ENCODE results near the gene ATRAID.

ATRAID gene

DNA sequence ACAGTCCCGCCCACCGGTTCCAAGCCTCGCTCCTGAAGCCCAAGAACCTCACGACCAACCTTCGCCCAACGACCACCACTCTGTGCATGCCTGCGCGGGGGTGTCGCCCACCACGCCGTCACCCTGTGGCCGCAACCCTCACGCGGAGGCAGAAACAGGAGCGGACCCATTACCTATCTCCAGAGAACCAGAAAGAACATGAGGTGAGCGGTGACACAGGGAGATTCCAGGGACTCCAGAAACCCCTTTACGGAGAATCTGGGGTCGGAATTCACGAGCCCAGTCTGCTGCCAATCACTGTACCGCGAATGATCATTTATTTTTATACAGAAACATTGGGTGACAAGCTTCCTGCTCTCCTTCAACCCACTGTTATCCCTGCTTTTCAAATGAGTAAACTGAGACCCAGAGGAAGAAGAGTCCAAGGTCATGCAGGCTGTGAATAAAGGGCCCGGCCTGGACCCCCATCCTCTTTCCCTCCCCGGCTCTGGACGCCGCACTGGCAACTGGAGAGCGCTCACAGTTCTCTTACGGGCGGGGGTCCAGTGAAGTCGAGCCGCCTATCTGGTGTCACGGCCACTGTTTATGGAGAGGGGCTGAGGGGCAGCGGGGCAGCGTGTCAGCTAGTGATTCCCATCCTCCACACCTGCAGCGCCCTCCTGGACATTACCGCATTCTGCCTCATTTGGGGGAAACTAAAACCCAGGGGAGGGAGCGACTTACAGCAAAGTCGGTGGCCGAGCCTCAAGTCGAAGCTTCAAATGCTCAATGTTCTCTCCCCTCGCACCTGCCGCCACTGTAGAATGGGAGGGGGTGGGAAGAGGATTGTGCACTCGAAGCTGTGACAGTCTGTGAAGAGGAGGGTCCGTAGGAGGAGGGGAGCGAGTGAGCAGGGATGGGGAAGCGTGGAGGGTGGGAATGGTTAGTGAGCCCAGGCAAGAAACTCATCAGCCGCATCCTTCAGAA lies 51.7 kb downstream of the ATRAID start:
- Histone ChIP-seq H3K36me3 (ENCODE audit: insufficient read depth, low read length) (no peaks in the 10 kb centered on the region), H3K9me2 (ENCODE audit: low read depth, low read length) (no peaks in the 10 kb centered on the region), H3K4me2 (ENCODE audit: low read length) (peak overlapping the region; percentile 74), H3F3A (ENCODE audit: insufficient read depth, low read length) (no peaks in the 10 kb centered on the region), H3K9ac (ENCODE audit: low read length) (no peak overlapping the region), H3K27ac (ENCODE audit: low read depth, low read length, poor library complexity, severe bottlenecking) (no peak overlapping the region), H4K20me1 (ENCODE audit: insufficient read depth, low read length) (no peaks in the 10 kb centered on the region), H3K9me3 (ENCODE audit: low read length) (no peaks in the 10 kb centered on the region), H3K79me2 (ENCODE audit: insufficient read depth, low read length) (no peaks in the 10 kb centered on the region), H2AFZ (ENCODE audit: low read length) (no peak overlapping the region), H3K4me1 (ENCODE audit: insufficient read depth, low read length, severe bottlenecking) (peaks cover 20% of the 10 kb centered on the region), H3K4me3 (ENCODE audit: low read depth, low read length, poor library complexity, severe bottlenecking) (peak overlapping the region; percentile 52), H3K27me3 (ENCODE audit: insufficient read depth, low read length) (peaks cover 21% of the 10 kb centered on the region)
- TF ChIP-seq EZH2 (IDR thresholded peaks at IDR 0.05; ENCODE audit: borderline replicate concordance, low read length): no peak
- TF ChIP-seq, protein P1, sequence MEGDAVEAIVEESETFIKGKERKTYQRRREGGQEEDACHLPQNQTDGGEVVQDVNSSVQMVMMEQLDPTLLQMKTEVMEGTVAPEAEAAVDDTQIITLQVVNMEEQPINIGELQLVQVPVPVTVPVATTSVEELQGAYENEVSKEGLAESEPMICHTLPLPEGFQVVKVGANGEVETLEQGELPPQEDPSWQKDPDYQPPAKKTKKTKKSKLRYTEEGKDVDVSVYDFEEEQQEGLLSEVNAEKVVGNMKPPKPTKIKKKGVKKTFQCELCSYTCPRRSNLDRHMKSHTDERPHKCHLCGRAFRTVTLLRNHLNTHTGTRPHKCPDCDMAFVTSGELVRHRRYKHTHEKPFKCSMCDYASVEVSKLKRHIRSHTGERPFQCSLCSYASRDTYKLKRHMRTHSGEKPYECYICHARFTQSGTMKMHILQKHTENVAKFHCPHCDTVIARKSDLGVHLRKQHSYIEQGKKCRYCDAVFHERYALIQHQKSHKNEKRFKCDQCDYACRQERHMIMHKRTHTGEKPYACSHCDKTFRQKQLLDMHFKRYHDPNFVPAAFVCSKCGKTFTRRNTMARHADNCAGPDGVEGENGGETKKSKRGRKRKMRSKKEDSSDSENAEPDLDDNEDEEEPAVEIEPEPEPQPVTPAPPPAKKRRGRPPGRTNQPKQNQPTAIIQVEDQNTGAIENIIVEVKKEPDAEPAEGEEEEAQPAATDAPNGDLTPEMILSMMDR (IDR thresholded peaks at IDR 0.05; ENCODE audit: low read length): no peak

DNA sequence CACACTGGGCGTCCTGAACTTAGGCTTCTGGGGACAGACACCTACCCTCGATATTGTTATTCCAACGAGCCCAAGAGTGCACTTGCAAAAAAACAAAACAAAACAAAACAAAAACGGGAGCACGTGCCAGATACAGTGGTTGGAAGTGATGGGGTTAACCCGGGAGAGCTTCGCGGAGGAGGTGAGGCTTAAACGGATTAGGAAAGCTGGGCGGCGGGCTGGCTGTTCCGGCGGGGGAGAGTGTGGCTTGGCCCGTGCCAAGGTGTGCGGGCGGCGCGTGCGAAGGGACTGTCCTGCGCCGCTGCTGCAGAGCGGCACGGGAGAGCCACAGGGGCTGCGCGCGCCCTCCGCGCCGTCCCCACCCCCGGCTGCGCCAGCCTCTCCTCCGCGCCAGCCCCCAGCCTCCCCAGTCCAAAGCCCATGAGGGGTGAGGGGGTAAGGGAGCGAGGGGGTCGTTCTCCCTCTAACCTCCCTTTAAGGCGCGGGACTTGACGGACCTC lies 52.5 kb downstream of the ATRAID start:
- Histone ChIP-seq H3K4me3 (ENCODE audit: low read depth, low read length, poor library complexity, severe bottlenecking) (peak overlapping the region; percentile 42), H3K4me2 (ENCODE audit: low read length) (peak overlapping the region; percentile 55), H3K79me2 (ENCODE audit: insufficient read depth, low read length) (no peaks in the 10 kb centered on the region), H3K27ac (ENCODE audit: low read depth, low read length, poor library complexity, severe bottlenecking) (no peak overlapping the region), H3K4me1 (ENCODE audit: insufficient read depth, low read length, severe bottlenecking) (peaks cover 20% of the 10 kb centered on the region), H4K20me1 (ENCODE audit: insufficient read depth, low read length) (no peaks in the 10 kb centered on the region), H3F3A (ENCODE audit: insufficient read depth, low read length) (no peaks in the 10 kb centered on the region), H3K9me3 (ENCODE audit: low read length) (no peaks in the 10 kb centered on the region), H3K9me2 (ENCODE audit: low read depth, low read length) (no peaks in the 10 kb centered on the region), H2AFZ (ENCODE audit: low read length) (no peak overlapping the region), H3K9ac (ENCODE audit: low read length) (no peak overlapping the region), H3K27me3 (ENCODE audit: insufficient read depth, low read length) (peaks cover 19% of the 10 kb centered on the region), H3K36me3 (ENCODE audit: insufficient read depth, low read length) (no peaks in the 10 kb centered on the region)
- TF ChIP-seq EZH2 (IDR thresholded peaks at IDR 0.05; ENCODE audit: borderline replicate concordance, low read length): no peak; the same call in 1 of the 2 replicates
- TF ChIP-seq, protein P1 (IDR thresholded peaks at IDR 0.05; ENCODE audit: low read length): no peak

DNA sequence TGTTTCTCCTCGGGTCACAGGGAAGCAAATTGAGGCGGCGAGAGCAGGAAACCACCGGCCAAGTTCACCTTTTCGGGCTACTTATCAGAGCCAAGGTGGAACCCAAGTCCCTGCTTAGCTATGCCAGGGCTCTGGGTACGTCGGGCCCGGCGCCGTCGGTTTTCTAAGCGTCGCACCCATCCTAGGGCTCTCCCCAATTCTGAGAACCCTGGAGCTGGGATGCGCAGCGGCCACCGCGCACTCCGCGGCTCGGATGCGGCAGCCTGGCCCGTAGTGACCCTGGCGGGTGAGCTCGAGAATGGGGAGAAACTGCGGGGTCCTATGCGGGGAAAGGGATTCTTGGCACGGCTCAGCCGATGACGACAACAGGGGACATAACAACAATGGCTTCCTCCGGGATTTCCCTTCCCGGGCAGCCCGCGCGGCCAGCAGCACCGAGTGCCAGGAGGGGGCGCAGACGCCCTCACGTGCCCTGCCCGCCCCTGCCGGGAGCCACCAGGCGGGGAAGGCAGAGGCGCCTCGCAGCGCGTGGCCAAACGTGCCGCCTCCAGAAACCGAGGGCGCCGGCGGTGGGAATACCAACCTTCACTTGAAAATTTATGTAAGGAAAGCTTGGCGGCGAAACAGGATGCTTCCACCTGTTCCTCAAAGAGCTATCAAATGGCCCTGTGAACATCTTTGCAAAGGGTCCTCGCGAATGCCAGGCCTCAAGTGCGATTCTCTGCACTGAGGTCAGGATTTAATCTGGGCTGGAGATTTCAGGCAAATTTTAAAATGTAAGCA lies 53.1 kb downstream of the ATRAID start:
- Histone ChIP-seq H2AFZ (ENCODE audit: low read length) (no peak overlapping the region), H4K20me1 (ENCODE audit: insufficient read depth, low read length) (no peaks in the 10 kb centered on the region), H3K4me3 (ENCODE audit: low read depth, low read length, poor library complexity, severe bottlenecking) (peak overlapping the region; percentile 42), H3K9me2 (ENCODE audit: low read depth, low read length) (no peaks in the 10 kb centered on the region), H3K79me2 (ENCODE audit: insufficient read depth, low read length) (no peaks in the 10 kb centered on the region), H3K9ac (ENCODE audit: low read length) (no peak overlapping the region), H3K4me2 (ENCODE audit: low read length) (peak overlapping the region; percentile 55), H3K36me3 (ENCODE audit: insufficient read depth, low read length) (no peaks in the 10 kb centered on the region), H3K9me3 (ENCODE audit: low read length) (no peaks in the 10 kb centered on the region), H3K27me3 (ENCODE audit: insufficient read depth, low read length) (peaks cover 19% of the 10 kb centered on the region), H3K27ac (ENCODE audit: low read depth, low read length, poor library complexity, severe bottlenecking) (no peak overlapping the region), H3K4me1 (ENCODE audit: insufficient read depth, low read length, severe bottlenecking) (peaks cover 20% of the 10 kb centered on the region), H3F3A (ENCODE audit: insufficient read depth, low read length) (no peaks in the 10 kb centered on the region)
- TF ChIP-seq, protein P1 (IDR thresholded peaks at IDR 0.05; ENCODE audit: low read length): peak; percentile 63
- no peak for TF ChIP-seq EZH2 (IDR thresholded peaks at IDR 0.05; ENCODE audit: borderline replicate concordance, low read length)
